Vagina (tissue), 2 donors: ENCODE data around the gene COL6A1. TPM values are rescaled to one million over a fixed set of nuclear protein-coding genes. Genes with fewer than 3 reads are reported as not detected.
"Not testable (repeated sequence)": the region's sequence is repeated elsewhere in the genome, so short reads cannot be mapped to it uniquely, and the experiment has no call there.

ENCODE experiments used
- DNase-seq, 2 donors: peaks; one replicate each; pipeline ENCODE4 v3.0.0-alpha.2; 2017; ENCODE audit errors: extremely low spot score in 2 of 2
- H3K27ac ChIP-seq: fragments of 200-600 bp; sonication (generic); one replicate; pipeline ENCODE4 v1.5.1; 2019
- H3K27me3 ChIP-seq: fragments of 200-600 bp; sonication (generic); one replicate; pipeline ENCODE4 v1.5.1; 2019
- H3K36me3 ChIP-seq, 2 donors: fragments of 200-600 bp; sonication (generic); one replicate each; pipeline ENCODE4 v1.5.1; 2017 to 2019
- H3K4me1 ChIP-seq: fragments of 200-600 bp; sonication (generic); one replicate; pipeline ENCODE4 v1.5.1; 2019
- H3K4me3 ChIP-seq, 2 donors: fragments of 200-600 bp; sonication (generic); 1 replicate in 1 of 2; 2 replicates in 1 of 2; pipeline ENCODE4 v1.5.1; 2016 to 2019
- H3K9me3 ChIP-seq: fragments of 200-600 bp; sonication (generic); one replicate; pipeline ENCODE4 v1.5.1; 2019
- POLR2A ChIP-seq, 2 donors: fragments of 450-650 bp; IDR thresholded peaks; one replicate each; pipeline ENCODE4 v1.6.1; 2017; ENCODE audit warnings: antibody characterized with exemption in 2 of 2, mild to moderate bottlenecking in 2 of 2, moderate library complexity in 2 of 2
- POLR2AphosphoS5 ChIP-seq, 2 donors: sonication (generic); formaldehyde crosslinking; IDR thresholded peaks; one replicate each; pipeline ENCODE4 v1.9.0; 2017; ENCODE audit warnings: antibody characterized with exemption in 2 of 2, mild to moderate bottlenecking in 2 of 2, low read depth in 1 of 2; ENCODE audit not compliant: insufficient read depth in 1 of 2
- intact Hi-C: fragments of 100-400 bp; cut with DNase I; formaldehyde crosslinking; loops from one replicate; pipeline ENCODE4 v1.15.1; 2023
- total RNA-seq: library from RNA; depleted of rRNA; stranded (reverse); fragments of >200 nt; gene quantifications from one replicate; pipeline ENCODE4 v1.2.3, GENCODE V29; 2016
- TF ChIP-seq, protein P1 (sequence below), 3 experiments: fragments of 450-650 bp in 2 of 3; fragments of 200-600 bp in 1 of 3; sonication (generic) in 1 of 3; IDR thresholded peaks; one replicate each; pipeline ENCODE4 v1.5.1; 2017 to 2019; ENCODE audit warnings: antibody characterized with exemption in 3 of 3, mild to moderate bottlenecking in 2 of 3, moderate library complexity in 2 of 3

COL6A1 gene
- total RNA-seq, 1 donor from 2014 or later: 520 TPM

DNA sequence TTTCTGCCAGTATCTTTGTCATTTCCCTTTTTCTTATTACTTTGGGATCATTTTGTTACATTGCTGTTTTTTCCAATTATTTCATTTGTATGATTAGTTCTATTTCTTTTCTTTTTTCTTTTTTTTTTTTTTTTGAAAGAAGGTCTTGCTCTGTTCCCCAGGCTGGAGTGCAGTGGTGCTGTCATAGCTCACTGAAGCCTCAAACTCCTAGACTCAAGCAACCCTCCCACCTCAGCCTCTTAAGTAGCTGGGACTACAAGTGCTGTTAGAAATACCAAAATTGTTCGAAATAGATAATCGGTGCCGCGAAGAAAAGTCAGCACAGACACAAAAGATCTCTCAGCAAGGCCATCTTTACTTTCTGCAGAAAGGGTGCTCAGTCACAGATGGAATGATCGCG is 26.6 kb upstream of the COL6A1 start:
- H3K36me3 ChIP-seq: no peaks in the 10 kb centered on the region
- peaks cover 65% of the 10 kb centered on the region for H3K4me1 ChIP-seq
- H3K27me3 ChIP-seq: no peaks in the 10 kb centered on the region
- H3K4me3 ChIP-seq: no peak overlapping the region
- no peaks in the 10 kb centered on the region for H3K9me3 ChIP-seq
- H3K27ac ChIP-seq: peak overlapping the region; percentile 71
- intact Hi-C loops: no loop called here
- TF ChIP-seq, protein P1, sequence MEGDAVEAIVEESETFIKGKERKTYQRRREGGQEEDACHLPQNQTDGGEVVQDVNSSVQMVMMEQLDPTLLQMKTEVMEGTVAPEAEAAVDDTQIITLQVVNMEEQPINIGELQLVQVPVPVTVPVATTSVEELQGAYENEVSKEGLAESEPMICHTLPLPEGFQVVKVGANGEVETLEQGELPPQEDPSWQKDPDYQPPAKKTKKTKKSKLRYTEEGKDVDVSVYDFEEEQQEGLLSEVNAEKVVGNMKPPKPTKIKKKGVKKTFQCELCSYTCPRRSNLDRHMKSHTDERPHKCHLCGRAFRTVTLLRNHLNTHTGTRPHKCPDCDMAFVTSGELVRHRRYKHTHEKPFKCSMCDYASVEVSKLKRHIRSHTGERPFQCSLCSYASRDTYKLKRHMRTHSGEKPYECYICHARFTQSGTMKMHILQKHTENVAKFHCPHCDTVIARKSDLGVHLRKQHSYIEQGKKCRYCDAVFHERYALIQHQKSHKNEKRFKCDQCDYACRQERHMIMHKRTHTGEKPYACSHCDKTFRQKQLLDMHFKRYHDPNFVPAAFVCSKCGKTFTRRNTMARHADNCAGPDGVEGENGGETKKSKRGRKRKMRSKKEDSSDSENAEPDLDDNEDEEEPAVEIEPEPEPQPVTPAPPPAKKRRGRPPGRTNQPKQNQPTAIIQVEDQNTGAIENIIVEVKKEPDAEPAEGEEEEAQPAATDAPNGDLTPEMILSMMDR (IDR thresholded peaks at IDR 0.05): no peak
- no peak for TF ChIP-seq POLR2A (IDR thresholded peaks at IDR 0.05)
- TF ChIP-seq POLR2AphosphoS5 (IDR thresholded peaks at IDR 0.05; ENCODE audit: insufficient read depth in 1 of 2, low read depth in 1 of 2): no peak
- no peak for DNase-seq

DNA sequence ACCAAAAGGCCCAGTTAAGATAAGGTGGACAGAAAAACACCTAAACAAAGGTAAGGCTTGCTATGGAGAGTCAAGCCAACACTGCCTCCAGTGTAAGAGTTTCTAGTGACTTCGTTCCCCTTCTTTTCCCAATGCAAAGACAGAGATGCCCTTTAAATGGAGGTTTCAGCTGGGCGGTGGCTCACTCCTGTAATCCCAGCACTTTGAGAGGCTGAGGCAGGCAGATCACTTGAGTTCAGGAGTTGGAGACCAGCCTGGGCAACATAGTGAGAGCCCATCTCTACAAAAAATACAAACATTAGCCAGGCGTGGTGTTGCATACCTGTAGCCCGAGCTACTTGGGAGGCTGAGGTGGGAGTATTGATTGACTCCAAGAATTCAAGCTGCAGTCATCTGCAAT is 24.0 kb upstream of the COL6A1 start:
- no peaks in the 10 kb centered on the region for H3K9me3 ChIP-seq
- H3K36me3 ChIP-seq: no peaks in the 10 kb centered on the region
- no peak for TF ChIP-seq POLR2A (IDR thresholded peaks at IDR 0.05)
- TF ChIP-seq, protein P1 (IDR thresholded peaks at IDR 0.05): no peak
- no peak for TF ChIP-seq POLR2AphosphoS5 (IDR thresholded peaks at IDR 0.05; ENCODE audit: insufficient read depth in 1 of 2, low read depth in 1 of 2)
- intact Hi-C loops: no loop called here
- peak overlapping the region; percentile 74 for H3K27ac ChIP-seq
- no peaks in the 10 kb centered on the region for H3K27me3 ChIP-seq
- DNase-seq: no peak
- H3K4me1 ChIP-seq: peaks cover 51% of the 10 kb centered on the region
- no peak overlapping the region for H3K4me3 ChIP-seq

DNA sequence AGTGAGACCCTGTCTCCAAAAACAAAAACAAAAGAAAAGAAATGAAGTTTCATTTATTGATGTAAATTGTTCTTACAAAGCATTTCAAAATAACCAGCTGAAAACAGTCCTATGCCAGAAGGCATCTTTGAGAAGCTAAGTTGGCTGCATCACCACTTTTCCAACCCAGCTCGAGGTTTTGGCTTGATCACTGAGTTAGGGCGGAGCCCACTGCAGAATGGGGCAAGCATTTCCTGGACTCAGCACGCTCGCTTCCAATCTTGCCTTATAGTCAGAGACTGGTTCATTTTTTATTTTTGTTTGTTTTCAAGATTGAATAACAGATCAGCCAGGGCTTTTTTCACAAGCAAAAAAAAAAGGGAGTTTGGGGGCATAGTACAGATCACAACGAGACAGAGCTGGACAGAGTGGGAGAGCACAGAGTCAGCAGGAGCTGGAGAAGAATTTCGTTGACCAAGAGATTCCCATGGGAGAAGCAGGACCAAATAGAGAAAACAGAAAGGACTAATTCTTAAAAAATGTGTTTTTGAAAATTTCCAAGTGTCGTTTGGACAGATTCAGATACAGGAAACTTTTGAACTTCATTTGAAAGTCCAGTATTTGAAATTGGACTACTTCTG is 23.5 kb upstream of the COL6A1 start:
- Histone ChIP-seq H3K9me3 (no peaks in the 10 kb centered on the region), H3K4me3 (no peak overlapping the region), H3K36me3 (no peaks in the 10 kb centered on the region), H3K4me1 (peaks cover 46% of the 10 kb centered on the region), H3K27me3 (no peaks in the 10 kb centered on the region), H3K27ac (peak overlapping the region; percentile 74)
- intact Hi-C loops: no loop called here
- TF ChIP-seq POLR2A (IDR thresholded peaks at IDR 0.05): no peak
- peak in 1 of 2 donors; percentile 10 for TF ChIP-seq POLR2AphosphoS5 (IDR thresholded peaks at IDR 0.05; ENCODE audit: insufficient read depth in 1 of 2, low read depth in 1 of 2)
- DNase-seq: no peak

- H3K4me1 ChIP-seq: peaks cover 36% of the 10 kb centered on the region
- TF ChIP-seq POLR2A (IDR thresholded peaks at IDR 0.05): no peak
- TF ChIP-seq, protein P1 (IDR thresholded peaks at IDR 0.05): no peak
- TF ChIP-seq POLR2AphosphoS5 (IDR thresholded peaks at IDR 0.05; ENCODE audit: insufficient read depth in 1 of 2, low read depth in 1 of 2): no peak
- H3K27ac ChIP-seq: peak overlapping the region; percentile 74
- DNase-seq: no peak
- H3K4me3 ChIP-seq: no peak overlapping the region
- H3K36me3 ChIP-seq: no peaks in the 10 kb centered on the region
- no peaks in the 10 kb centered on the region for H3K27me3 ChIP-seq
- no peaks in the 10 kb centered on the region for H3K9me3 ChIP-seq
- intact Hi-C loops: no loop called here
These were observed 22.4 kb upstream of the COL6A1 start for GRCh38 chr21:45959182-45959581.

DNA sequence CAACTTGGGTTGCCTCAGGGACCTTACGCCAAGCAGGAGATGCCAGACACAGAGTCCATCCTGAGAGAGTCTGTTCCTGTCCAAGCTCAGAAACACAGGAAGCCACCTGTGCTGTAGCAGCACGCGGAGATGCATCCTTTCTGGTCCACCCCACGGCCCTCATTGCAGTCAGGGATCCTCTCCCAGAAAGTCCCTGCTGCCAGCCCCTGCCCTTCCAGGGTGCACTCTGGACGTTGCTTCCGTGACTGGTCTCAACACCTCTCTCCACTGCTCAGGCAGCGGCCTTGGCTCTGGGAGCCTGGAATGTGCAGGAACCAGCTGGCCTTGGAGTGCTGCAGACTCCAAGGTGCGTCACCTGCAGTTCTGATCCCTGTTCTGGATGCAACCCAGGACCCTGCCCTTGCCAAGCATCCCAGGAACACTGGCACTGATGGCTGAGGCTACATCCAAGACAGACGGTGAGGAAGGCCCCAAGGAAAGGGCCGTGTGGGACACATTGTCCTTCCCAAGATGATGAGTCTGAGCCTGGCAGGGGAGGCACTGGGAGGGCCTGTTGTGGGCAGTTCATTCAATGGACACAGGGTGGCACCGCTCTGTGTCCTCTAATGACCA is 21.7 kb upstream of the COL6A1 start:
- Histone ChIP-seq H3K4me3 (no peak overlapping the region), H3K27ac (peak overlapping the region; percentile 74), H3K36me3 (no peaks in the 10 kb centered on the region), H3K9me3 (no peaks in the 10 kb centered on the region), H3K27me3 (no peaks in the 10 kb centered on the region), H3K4me1 (peaks cover 33% of the 10 kb centered on the region)
- no peak for DNase-seq
- no peak for TF ChIP-seq POLR2AphosphoS5 (IDR thresholded peaks at IDR 0.05; ENCODE audit: insufficient read depth in 1 of 2, low read depth in 1 of 2)
- TF ChIP-seq POLR2A (IDR thresholded peaks at IDR 0.05): no peak
- TF ChIP-seq, protein P1 (IDR thresholded peaks at IDR 0.05): no peak
- intact Hi-C loops: no loop called here

- H3K9me3 ChIP-seq, H3K4me3 ChIP-seq, H3K27ac ChIP-seq, H3K36me3 ChIP-seq, DNase-seq, intact Hi-C loops, H3K27me3 ChIP-seq: not testable (repeated sequence)
- peaks cover 33% of the 10 kb centered on the region for H3K4me1 ChIP-seq
These were observed 20.2 kb upstream of the COL6A1 start for GRCh38 chr21:45961408-45961807.
